Measurements from ENCODE around the gene EMC9.

Gene EMC9

DNA sequence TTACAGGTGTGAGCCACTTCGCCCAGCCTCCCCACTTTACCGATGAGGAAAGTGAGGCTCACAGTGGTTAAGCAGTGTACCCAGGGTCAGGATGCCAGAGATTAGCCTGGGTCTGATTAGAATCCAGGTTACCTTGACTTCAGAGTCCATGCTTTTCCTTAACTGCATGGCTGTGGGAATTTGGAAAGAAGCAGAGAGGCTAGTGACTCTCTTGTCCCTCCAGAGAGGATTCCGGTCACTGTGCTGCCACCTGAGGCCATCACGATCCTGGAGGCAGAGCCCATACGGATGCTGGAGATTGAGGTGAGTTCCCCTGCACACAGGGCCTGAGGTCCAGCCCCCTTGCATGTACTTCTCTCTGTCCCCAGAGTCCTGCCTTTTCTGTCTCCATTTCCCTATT, 35.2 kb upstream of the EMC9 start:
- no peak for DNase-seq

DNA sequence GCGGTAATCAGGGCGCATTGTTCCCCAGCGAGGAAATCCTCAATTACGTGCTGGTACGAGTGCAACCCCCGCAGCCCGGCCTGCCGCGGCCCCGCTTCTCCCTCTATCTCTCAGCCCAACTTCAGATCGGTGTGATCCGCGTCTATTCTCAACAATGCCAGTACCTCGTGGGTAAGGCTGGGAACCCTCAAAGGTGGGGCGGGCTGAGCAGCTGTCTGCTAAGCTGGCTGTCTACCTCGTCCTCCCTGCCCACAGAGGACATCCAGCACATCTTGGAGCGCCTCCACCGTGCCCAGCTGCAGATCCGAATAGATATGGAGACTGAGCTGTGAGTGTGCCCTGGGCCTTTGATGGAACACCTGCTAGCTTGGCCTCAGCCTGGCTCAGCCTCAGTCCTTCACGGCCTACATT, 31.5 kb upstream of the EMC9 start:
- DNase-seq = no peak

DNA sequence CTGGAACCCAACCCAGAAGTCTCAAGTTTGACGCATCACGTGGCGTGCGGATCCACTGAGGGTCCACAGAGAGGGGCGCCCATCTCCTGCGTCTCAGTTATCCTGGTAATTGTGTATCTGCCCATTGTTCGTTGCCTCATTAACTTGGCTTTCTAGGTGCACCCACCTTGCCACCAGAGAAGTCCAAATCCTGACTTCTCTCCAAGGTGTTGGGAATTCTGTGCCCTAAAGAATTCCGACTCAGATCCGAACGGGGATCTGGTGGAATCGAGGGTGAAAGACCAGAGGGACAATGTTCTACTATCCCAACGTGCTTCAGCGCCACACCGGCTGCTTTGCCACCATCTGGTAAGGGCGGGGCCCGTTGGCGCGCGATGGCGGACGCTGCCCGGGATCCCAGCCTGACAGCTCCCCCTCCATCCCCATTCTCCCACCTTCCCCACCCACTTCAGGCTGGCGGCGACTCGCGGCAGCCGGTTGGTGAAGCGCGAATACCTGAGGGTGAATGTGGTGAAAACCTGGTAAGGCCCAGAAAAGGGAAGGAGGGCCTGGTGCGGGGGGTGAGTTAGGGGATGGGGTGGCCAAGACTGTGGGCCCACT, 31.0 kb upstream of the EMC9 start:
- DNase-seq = no peak

DNA sequence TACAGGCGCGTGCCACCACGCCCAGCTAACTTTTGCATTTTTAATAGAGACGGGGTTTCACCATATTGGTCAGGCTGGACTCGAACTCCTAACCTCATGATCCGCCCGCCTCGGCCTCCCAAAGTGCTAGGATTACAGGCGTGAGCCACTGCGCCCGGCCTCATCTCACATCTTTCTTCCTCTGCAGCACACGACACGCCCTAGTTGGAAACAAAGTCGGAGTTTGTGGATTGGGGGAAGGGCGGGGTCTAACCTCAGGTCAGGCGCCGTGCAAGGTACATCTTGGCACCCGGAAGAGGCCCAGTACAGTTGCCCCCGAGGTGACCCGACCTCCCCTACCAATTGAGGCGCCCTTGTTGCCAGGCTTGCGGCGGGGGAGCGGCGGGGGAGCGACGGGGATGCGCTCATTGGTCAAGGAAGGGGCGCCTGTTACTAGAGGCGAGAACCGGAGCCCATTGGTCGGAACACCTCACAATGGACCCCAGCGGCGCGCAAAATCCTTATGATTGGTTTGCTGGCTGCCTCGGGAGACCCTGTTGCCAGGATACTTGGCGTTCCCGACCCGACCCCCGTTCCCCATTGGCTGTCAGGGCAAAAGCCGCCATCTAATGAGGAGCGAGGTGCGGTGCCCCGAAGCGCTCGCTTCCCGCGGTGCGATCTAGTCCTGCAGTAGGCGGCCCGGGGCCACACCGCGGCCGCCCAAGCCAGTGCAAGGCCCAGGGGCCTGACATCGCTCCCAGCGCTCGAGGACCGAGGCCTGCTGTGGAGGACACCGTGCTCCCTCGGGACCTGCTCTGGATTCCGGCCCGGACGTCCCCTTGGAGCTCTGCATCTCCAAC, 30.2 kb upstream of the EMC9 start, which contains the start of gene REC8:
REC8 (plus strand) TSS at position 659 of the 839 bp plus-strand sequence. CDS start 473 bp downstream, outside the sequence.
- peak; percentile 77 to 86 for DNase-seq

DNA sequence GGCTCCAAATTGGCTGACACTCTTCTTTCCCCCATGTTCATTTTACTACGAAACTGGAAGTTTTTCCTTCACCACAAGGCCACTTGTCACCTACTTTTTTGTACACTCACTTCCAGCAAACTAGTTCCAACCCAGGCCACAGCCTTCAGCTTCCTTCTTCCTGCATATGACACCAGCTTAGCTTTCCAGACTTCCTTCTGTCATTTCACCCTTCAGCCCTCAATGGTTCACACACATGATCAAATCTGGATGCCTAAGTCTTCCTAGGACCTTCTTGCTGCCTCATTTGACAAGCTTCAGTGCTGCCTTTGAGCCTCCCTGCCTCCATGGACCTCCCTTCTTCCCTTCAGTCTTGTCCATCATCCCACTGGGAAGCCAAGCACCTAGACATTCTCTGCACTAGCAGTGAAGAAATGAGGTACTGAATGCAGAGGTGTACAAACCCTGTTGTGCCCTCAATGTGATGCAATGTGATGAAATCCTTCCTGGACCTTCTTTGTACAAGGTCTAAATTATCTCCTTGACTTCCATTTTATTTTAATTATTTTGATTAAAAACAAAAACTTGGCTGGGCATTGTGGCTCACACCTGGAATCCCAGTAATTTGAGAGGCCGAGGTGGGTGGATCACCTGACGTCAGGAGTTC, 26.2 kb upstream of the EMC9 start:
- no peak for DNase-seq

DNA sequence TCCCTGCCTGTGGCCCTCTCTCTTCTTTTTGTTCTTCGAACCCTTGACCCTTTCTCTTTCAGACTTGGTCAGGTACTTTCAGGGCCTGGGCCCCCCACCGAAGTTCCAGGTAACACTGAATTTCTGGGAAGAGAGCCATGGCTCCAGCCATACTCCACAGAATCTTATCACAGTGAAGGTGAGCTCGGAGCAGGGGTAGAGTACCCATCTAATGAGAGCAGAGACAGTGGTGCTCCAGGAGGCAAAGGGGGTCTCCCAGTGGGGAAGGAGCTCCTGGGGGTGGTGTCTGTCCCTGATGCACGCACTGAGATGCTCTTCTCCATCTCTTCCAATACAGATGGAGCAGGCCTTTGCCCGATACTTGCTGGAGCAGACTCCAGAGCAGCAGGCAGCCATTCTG, 24.4 kb upstream of the EMC9 start:
- DNase-seq = no peak

DNA sequence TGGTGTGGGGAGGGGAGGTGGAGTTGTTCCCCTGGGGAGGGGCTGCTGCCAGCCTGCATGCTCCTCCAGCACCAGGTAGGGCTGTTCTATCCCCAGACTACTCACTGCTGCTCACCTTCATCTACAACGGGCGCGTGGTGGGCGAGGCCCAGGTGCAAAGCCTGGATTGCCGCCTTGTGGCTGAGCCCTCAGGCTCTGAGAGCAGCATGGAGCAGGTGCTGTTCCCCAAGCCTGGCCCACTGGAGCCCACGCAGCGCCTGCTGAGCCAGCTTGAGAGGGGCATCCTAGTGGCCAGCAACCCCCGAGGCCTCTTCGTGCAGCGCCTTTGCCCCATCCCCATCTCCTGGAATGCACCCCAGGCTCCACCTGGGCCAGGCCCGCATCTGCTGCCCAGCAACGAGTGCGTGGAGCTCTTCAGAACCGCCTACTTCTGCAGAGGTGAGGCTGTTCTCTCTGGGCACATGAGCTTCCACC, 23.2 kb upstream of the EMC9 start:
- no peak for DNase-seq

DNA sequence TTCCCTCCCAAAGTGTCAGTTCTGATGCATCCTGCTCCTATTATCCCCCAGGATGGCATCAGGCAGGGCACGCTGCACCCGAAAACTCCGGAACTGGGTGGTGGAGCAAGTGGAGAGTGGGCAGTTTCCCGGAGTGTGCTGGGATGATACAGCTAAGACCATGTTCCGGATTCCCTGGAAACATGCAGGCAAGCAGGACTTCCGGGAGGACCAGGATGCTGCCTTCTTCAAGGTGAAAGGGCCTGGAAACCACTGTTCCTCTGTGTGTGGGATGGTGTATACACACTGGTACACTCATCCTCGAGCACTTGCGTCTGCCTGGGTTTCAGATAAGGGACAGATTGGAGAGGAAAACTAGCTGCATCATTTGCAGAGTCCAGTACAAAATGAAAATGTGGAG, 20.7 kb upstream of the EMC9 start:
- DNase-seq = no peak

DNA sequence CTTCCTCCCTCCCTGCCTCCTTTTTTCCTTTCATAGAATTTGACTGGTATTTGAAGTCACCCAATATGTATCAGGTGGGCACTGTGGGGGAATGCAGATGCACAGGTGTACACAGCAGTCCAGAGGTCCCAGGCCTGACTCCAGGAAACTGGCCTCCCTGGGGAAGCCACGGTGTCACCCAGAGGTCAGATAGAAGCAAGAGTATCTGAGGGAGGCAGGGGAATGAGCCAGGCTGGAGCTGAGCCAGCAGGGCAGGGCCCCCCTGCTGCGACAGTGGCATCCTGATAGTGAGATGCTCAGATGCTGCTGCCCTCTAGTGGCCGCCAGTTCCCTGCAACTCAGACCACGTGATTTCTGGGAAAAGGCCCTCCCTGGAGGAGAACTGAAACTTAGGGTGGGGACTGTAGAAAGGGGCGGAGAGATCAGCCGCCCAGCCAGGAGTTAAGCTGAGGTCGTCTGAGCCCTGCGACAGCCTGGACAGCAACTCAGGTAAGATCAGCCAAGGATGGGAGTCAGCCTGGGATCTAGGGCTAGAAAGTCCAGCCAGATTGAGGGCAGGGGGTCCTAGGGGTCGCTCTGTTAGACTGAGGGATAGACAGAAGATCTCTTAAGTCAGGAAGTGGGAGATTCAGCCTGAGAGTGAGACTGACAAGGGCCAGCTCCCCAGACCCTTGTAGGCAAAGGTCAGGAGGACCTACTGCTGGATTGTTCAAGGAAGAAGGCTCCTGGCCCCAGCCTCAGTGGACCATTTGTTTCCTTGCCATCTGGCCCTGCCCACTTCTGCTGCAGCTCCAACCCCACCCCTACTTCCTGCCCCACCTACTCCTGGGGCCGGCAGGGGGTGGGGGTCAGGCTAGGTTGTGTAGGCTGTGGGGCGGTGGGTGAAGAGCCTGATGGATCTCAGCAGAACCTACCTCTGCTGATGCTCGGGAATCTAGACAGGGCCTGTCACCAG, 19.7 kb upstream of the EMC9 start, which contains the start of gene IRF9:
IRF9 (plus strand) TSS at position 416 of the 955 bp plus-strand sequence. CDS start 880 bp downstream, outside the sequence.
- peak; percentile 96 to 99 for DNase-seq

DNA sequence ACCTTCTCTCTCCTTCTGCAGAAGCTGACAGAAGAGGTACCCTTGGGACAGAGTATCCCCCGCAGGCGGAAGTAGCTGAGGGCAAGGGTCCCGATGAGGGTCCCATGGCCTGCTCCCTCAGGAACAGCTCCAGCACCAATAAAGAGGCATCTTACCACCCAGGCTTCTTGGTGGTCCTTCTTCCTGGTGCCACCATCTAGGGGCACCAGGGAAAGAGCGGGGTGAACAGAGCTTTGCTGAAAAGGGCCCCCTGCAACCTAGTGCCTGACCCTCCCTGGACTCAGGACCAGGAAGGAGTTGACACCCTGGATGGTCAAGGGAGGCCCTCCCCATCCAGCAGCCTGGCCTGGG, 19.1 kb upstream of the EMC9 start:
- no peak for DNase-seq

DNA sequence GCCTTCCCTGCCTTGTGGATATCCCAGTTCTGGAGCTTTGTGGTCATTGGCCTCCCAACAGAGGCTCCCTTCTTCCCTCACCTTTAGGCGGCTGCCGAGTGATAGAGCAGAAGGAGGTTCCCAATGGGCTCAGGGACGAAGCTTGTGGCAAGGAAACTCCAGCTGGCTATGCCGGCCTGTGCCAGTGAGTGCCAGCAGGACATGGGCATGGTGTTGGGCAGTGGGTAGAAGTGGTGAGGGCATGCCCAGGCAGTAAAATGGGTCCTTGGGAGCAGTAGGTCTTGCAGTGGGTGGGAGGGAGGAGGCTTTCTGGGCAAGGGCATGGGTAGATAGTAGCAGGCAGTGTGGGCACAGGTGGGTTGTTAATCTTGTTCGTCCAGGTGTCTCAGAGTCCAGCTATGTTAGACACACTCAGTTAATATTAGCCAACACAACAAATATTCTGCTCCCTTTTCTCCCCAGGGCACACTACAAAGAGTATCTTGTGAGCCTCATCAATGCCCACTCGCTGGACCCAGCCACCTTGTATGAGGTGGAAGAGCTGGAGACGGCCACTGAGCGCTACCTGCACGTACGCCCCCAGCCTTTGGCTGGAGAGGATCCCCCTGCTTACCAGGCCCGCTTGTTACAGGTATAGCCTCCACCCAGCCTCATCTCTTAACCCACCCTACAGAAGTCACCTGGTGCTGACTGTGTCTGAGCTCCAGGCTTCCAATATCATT, 18.5 kb upstream of the EMC9 start:
- no peak for DNase-seq

DNA sequence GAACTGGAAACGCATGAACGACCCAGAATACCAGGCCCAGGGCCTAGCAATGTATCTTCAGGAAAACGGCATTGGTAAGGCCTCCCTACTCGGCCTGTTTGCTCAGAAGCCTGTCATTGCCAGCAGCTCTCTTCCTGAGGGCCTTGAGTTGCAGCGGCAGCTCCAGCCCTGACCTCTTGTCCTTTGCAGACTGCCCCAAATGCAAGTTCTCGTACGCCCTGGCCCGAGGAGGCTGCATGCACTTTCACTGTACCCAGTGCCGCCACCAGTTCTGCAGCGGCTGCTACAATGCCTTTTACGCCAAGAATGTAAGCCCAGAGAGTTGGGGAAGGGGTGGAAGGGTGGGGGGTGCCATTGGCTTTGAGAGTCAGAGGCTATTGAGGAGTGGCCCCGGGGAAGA, 15.9 kb upstream of the EMC9 start:
- no peak for DNase-seq

DNA sequence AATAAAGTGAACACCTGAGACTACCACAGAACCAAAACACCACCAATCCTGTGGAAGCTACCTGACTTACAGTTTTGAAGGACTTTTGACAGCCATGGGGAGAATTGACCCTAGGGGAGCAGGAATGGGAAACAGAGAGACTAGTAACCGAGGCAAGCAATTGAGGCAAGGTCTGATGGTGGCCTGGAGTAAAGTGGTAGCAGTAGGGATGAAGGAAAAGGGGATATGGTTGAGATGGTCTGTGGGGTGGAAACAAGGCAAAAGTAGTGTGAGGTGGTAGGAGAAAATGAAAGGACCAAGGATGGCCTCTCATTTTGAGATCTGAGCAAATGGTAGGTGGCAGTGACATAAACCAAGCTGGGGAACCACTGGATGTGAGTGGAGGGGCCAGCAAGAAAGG, 15.4 kb upstream of the EMC9 start:
- DNase-seq = no peak

DNA sequence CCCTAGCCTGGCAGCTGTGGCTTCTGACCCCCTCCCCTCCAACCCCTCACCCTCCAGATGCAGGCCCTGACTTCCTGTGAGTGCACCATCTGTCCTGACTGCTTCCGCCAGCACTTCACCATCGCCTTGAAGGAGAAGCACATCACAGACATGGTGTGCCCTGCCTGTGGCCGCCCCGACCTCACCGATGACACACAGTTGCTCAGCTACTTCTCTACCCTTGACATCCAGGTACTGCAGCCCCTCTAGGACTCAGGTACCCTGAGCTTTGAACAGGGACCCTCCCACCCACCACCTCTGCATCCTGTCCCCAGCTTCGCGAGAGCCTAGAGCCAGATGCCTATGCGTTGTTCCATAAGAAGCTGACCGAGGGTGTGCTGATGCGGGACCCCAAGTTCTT, 13.7 kb upstream of the EMC9 start:
- DNase-seq = no peak

DNA sequence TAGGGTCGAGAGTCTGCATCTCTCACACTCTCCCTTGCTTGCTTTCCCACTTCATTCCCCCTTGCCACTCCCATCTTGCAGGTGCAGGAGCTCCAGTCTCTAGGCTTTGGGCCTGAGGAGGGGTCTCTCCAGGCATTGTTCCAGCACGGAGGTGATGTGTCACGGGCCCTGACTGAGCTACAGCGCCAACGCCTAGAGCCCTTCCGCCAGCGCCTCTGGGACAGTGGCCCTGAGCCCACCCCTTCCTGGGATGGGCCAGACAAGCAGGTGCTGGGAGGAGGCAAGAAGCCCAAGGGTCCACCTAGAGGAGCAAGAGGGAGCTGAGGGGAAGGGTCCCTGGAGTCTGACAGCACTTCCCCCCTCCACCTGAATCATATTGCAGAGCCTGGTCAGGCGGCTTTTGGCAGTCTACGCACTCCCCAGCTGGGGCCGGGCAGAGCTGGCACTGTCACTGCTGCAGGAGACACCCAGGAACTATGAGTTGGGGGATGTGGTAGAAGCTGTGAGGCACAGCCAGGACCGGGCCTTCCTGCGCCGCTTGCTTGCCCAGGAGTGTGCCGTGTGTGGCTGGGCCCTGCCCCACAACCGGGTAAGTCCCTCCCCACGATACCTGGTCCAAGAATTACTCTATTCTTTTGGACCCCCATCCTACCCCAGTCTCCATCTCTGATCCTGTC, 10.2 kb upstream of the EMC9 start:
- DNase-seq = no peak

DNA sequence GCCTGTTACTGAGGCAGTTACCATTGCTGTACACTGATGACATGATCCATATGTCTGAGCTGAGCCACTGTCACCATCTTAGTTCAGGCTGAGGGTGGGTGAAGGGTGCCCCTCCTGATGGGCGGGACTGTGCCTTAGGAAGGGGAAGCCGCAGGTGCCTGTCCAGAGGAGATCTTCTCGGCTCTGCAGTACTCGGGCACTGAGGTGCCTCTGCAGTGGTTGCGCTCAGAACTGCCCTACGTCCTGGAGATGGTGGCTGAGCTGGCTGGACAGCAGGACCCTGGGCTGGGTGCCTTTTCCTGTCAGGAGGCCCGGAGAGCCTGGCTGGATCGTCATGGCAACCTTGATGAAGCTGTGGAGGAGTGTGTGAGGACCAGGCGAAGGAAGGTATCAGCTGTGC, 9.6 kb upstream of the EMC9 start:
- no peak for DNase-seq

DNA sequence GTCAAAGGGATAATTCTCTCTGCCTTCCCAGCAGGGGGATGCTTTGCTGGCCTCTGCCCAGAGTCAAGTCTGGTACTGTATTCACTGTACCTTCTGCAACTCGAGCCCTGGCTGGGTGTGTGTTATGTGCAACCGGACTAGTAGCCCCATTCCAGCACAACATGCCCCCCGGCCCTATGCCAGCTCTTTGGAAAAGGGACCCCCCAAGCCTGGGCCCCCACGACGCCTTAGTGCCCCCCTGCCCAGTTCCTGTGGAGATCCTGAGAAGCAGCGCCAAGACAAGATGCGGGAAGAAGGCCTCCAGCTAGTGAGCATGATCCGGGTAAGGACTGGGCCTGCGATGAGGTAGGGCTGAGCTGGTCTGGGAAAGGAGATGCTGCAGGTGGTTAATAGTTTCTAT, 9.2 kb upstream of the EMC9 start:
- DNase-seq = no peak

DNA sequence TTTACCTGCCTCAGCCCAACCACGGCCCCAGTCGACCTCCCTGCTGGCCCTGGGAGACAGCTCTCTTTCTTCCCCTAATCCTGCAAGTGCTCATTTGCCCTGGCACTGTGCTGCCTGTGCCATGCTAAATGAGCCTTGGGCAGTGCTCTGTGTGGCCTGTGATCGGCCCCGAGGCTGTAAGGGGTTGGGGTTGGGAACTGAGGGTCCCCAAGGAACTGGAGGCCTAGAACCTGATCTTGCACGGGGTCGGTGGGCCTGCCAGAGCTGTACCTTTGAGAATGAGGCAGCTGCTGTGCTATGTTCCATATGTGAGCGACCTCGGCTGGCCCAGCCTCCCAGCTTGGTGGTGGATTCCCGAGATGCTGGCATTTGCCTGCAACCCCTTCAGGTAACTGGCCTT, 8.7 kb upstream of the EMC9 start:
- no peak for DNase-seq

DNA sequence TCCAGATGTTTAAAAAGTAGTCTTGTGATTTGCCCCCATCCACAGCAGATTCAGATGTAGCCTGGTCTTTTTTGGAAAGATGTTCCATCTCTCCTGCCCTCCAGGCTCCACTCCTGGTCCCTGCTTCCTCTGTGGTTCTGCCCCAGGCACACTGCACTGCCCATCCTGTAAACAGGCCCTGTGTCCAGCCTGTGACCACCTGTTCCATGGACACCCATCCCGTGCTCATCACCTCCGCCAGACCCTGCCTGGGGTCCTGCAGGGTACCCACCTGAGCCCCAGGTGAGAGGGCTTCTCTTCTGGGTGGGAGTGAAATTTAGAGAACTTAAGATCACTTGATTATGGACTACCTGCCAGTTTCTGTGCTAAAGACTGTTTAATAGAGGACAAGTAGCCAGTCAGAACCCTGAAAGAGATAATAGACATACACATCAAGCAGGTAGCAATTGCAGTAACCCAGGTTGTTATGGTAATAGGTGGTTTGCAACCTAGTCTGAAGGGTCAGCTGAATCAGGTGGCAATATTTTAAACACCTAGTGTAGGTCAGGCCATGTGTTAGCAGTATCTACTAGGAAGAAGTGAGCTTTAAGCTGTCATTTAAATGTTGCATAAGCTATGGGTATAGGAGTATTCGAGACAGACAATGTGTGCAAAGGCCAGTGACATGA, 8.0 kb upstream of the EMC9 start:
- no peak for DNase-seq

DNA sequence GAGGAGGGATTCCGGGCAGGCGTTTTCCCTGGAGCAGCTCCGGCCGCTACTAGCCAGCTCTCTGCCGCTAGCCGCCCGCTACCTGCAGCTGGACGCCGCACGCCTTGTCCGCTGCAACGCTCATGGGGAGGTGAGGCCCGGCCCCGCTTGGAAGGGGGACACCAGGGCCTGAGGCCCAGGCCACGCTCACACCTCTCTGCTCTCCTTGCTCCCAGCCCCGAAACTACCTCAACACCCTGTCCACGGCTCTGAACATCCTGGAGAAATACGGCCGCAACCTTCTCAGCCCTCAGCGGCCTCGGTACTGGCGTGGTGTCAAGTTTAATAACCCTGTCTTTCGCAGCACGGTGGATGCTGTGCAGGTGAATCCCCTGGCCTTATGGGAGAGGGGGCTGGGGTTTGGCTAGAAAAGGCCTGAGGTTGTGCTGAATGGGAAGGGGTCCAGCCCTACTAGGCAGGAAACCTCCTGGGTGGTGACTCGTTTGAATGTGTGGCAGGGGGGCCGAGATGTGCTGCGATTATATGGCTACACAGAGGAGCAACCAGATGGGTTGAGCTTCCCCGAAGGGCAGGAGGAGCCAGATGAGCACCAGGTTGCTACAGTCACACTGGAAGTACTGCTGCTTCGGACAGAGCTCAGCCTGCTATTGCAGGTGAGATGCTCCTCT, 6.5 kb upstream of the EMC9 start:
- DNase-seq = no peak

Data from CD4-positive, alpha-beta T cell treated with Interferon alpha-2 for 1 hour (primary cell).